Coronary artery (tissue), 2 donors: Measurements from ENCODE around the gene SLC23A2.

Source experiments
- DNase-seq: peaks from one replicate; pipeline ENCODE4 v3.0.0-alpha.2; 2017; ENCODE audit warnings: low spot score
- H3K27ac ChIP-seq, 2 donors: fragments of 200-600 bp; sonication (generic); one replicate each; pipeline ENCODE4 v1.5.1; 2016 to 2019
- H3K4me3 ChIP-seq: fragments of 200-600 bp; sonication (generic); 2 replicates; pipeline ENCODE4 v1.5.1; 2016; ENCODE audit warnings: mild to moderate bottlenecking, moderate library complexity
- TF ChIP-seq, protein P1 (sequence below): fragments of 200-600 bp; sonication (generic); IDR thresholded peaks from one replicate; pipeline ENCODE4 v1.5.1; 2019; ENCODE audit warnings: antibody characterized with exemption

The SLC23A2 gene

GRCh38 chr20:4828830-4829513, 172.3 kb downstream of the SLC23A2 start:
- TF ChIP-seq, protein P1, sequence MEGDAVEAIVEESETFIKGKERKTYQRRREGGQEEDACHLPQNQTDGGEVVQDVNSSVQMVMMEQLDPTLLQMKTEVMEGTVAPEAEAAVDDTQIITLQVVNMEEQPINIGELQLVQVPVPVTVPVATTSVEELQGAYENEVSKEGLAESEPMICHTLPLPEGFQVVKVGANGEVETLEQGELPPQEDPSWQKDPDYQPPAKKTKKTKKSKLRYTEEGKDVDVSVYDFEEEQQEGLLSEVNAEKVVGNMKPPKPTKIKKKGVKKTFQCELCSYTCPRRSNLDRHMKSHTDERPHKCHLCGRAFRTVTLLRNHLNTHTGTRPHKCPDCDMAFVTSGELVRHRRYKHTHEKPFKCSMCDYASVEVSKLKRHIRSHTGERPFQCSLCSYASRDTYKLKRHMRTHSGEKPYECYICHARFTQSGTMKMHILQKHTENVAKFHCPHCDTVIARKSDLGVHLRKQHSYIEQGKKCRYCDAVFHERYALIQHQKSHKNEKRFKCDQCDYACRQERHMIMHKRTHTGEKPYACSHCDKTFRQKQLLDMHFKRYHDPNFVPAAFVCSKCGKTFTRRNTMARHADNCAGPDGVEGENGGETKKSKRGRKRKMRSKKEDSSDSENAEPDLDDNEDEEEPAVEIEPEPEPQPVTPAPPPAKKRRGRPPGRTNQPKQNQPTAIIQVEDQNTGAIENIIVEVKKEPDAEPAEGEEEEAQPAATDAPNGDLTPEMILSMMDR, result no peak
- Histone ChIP-seq H3K4me3 (no peak overlapping the region), H3K27ac (peak overlapping the region; percentile 9 to 68)
- DNase-seq, result no peak

- DNase-seq, result no peak
- TF ChIP-seq, protein P1, result no peak
- Histone ChIP-seq H3K4me3 (peak overlapping the region; percentile 98), H3K27ac (peak overlapping the region in 1 of 2 donors; percentile 85)
These were observed 179.7 kb downstream of the SLC23A2 start for GRCh38 chr20:4821590-4821989.

GRCh38 chr20:4820806-4821518, 180.3 kb downstream of the SLC23A2 start:
- Histone ChIP-seq H3K27ac (peak overlapping the region in 1 of 2 donors; percentile 85), H3K4me3 (peak overlapping the region; percentile 98)
- no peak for DNase-seq
- TF ChIP-seq, protein P1, result no peak

DNA sequence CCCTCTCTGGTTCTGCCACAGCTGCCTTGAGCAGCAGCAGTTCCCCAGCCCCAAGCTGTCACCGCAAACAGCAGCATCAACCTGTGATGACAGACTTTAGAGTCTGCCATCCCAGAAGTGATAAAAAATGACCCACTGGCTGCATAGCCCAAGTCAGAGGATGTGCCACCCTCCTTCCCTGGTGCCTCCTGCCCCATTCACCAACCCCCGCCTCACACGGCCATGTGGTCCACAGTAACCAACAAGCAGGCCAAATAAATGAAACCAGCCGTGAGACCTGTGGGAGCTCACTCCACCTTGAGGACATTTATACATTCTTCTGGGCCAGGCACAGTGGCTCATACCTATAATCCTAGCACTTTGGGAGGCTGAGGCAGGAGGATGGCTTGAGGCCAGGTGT, 181.4 kb downstream of the SLC23A2 start:
- no peak for DNase-seq
- TF ChIP-seq, protein P1, result no peak
- Histone ChIP-seq H3K27ac (no peak overlapping the region), H3K4me3 (no peak overlapping the region)

GRCh38 chr20:4817230-4817671, 184.1 kb downstream of the SLC23A2 start:
- Histone ChIP-seq H3K4me3 (no peak overlapping the region), H3K27ac (no peak overlapping the region)
- TF ChIP-seq, protein P1, result no peak
- no peak for DNase-seq

GRCh38 chr20:4815628-4816027, 185.7 kb downstream of the SLC23A2 start:
- Histone ChIP-seq H3K27ac (peak overlapping the region in 1 of 2 donors; percentile 85), H3K4me3 (no peak overlapping the region)
- DNase-seq, result no peak
- TF ChIP-seq, protein P1, result no peak
